Fibroblast of pulmonary artery (primary cell): Measurements from ENCODE around the gene MELTF.

ENCODE experiments used
- DNase-seq: peaks from one replicate; pipeline ENCODE4 v3.0.0-alpha.2; 2010; ENCODE audit warnings: low read depth
- H3K4me3 ChIP-seq: replicated peaks from 2 replicates; pipeline ENCODE4 v1.5.1; 2011; ENCODE audit warnings: low read depth, mild to moderate bottlenecking, control low read depth, low read length, moderate library complexity
- CTCF ChIP-seq: IDR thresholded peaks from 2 replicates; pipeline ENCODE4 v1.5.1; 2011; ENCODE audit warnings: mild to moderate bottlenecking, control low read depth, low read length, inconsistent platforms; ENCODE audit errors: missing control alignments

Gene MELTF

GRCh38 chr3:197003461-197004385 lies 25.9 kb downstream of the MELTF start:
- no peak for TF ChIP-seq CTCF
- peak; percentile 11 for DNase-seq

GRCh38 chr3:197002701-197003454 lies 26.7 kb downstream of the MELTF start:
- TF ChIP-seq CTCF, result peak; percentile 15
- peak overlapping the region; percentile 55 for H3K4me3 ChIP-seq

More at GRCh38 chr3:197003461-197004385, 25.9 kb downstream of the MELTF start:
- H3K4me3 ChIP-seq, result peak overlapping the region; percentile 55

GRCh38 chr3:197001972-197002700 lies 27.5 kb downstream of the MELTF start:
- no peak for TF ChIP-seq CTCF
- peak overlapping the region; percentile 38 for H3K4me3 ChIP-seq
- peak; percentile 16 for DNase-seq

More at GRCh38 chr3:197002701-197003454, 26.7 kb downstream of the MELTF start:
- peak; percentile 68 for DNase-seq

- no peak for DNase-seq
- no peak for TF ChIP-seq CTCF
- no peak overlapping the region for H3K4me3 ChIP-seq
Measured at GRCh38 chr3:197001106-197001971, 28.3 kb downstream of the MELTF start.

GRCh38 chr3:197000211-197000610 lies 29.4 kb downstream of the MELTF start:
- peak; percentile 12 for DNase-seq
- TF ChIP-seq CTCF, result no peak
- H3K4me3 ChIP-seq, result no peak overlapping the region
